NCI-H2227 (cell line): ENCODE data around the gene IL18RAP.

Experiments used
- DNase-seq: peaks from one replicate; lab custom pipeline; 2025; ENCODE audit not compliant: unreplicated experiment; lab: John Stamatoyannopoulos, UW

The IL18RAP gene, protein sequence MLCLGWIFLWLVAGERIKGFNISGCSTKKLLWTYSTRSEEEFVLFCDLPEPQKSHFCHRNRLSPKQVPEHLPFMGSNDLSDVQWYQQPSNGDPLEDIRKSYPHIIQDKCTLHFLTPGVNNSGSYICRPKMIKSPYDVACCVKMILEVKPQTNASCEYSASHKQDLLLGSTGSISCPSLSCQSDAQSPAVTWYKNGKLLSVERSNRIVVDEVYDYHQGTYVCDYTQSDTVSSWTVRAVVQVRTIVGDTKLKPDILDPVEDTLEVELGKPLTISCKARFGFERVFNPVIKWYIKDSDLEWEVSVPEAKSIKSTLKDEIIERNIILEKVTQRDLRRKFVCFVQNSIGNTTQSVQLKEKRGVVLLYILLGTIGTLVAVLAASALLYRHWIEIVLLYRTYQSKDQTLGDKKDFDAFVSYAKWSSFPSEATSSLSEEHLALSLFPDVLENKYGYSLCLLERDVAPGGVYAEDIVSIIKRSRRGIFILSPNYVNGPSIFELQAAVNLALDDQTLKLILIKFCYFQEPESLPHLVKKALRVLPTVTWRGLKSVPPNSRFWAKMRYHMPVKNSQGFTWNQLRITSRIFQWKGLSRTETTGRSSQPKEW

DNA sequence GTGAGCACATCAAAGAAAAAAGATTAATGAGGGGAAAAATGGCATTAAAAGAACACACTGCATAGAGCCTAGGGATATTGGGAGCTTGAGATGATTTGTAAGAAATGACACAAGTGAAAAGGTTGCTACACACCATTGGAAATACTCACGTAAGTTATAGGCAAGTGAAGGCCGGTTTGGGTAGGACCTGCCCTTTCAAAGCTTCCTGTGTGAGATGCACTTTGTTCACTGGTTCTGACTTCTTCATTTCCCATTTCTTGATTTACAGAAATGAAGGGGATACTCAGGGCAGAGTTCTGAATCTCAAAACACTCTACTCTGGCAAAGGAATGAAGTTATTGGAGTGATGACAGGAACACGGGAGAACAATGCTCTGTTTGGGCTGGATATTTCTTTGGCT lies at the start of gene IL18RAP:
Gene IL18RAP (plus strand): TSS at position 251 of the 400 bp plus-strand sequence. CDS start 118 bp downstream, at position 369.
- DNase-seq, result no peak

DNA sequence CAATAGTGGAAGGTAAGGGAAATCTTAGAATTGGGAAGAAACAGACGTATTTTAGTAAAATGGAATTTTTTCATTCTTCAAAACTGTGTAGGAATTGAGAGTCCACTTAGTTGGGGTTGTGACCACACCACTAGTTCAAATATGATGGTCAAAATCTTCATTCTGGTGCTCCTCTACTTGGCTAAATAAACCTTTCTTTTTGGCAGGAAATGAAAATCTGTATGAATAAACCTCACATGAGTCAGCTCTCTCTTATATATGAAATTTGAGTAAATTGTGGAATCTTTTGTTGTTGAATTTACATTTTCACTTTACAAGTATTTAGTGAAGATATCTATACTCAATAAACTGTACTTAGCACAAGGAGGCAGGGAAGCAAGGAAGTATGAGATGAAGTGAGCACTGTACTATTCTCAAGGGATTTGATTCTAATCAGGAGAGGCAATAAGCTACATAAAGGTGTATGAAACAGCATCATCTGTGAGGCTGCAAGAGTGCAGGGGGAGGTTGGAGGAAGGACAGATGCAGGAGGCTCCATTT lies 46.8 kb upstream of the IL18RAP start:
- no peak for DNase-seq

GRCh38 chr2:102383722-102384121 lies 39.2 kb upstream of the IL18RAP start:
- DNase-seq, result no peak

- no peak for DNase-seq
Observed at GRCh38 chr2:102385522-102385921, 37.4 kb upstream of the IL18RAP start.

- DNase-seq, result no peak
Observed at GRCh38 chr2:102386004-102386403, 37.0 kb upstream of the IL18RAP start.

- no peak for DNase-seq
Observed at GRCh38 chr2:102386867-102387541, 36.0 kb upstream of the IL18RAP start.

- DNase-seq, result no peak
Observed at GRCh38 chr2:102387763-102388546, 35.0 kb upstream of the IL18RAP start.

- no peak for DNase-seq
Observed at GRCh38 chr2:102391565-102391964, 31.4 kb upstream of the IL18RAP start.

DNA sequence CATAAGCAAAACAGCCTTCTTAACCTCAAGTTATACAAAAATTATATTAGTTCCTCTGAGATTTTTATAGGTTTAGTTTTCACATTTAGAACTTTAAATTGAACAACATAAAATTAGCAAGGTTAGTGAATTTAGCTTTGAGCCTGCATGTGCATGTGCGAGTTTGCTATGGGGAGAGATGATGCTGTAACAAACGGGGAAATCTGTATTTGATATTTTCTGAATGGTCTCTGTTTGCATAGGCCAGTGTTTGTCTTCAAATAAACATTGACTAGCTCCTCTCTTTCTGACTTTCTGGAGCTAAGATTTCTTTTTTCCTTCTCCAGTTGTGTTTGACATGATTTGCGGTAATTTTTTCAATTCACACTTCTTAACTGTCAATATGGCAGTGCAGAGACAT lies 30.9 kb upstream of the IL18RAP start:
- no peak for DNase-seq

GRCh38 chr2:102392942-102393341 lies 30.0 kb upstream of the IL18RAP start:
- DNase-seq, result no peak

DNA sequence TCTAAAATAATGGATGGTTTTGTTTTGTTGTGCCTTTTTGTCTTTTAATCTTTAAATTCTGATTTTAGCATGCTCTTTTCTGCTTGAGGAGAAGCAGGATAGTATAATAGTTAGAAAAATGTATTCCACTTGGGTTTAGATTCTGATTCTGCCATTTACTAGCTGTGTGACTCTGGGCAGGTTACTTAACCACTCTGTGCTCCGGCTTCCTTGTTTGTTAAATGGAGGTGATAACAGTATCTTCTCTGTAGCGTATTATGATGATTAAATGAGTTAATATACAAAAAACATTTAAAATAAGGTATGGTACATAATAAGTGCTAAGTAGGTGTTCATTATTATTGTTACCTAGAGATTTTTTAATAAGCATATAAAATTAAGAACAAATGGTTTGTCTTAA lies 26.9 kb upstream of the IL18RAP start:
- DNase-seq, result no peak

- DNase-seq, result no peak
Observed at GRCh38 chr2:102397209-102397608, 25.8 kb upstream of the IL18RAP start.

- no peak for DNase-seq
Observed at GRCh38 chr2:102399499-102400141, 23.3 kb upstream of the IL18RAP start.

DNA sequence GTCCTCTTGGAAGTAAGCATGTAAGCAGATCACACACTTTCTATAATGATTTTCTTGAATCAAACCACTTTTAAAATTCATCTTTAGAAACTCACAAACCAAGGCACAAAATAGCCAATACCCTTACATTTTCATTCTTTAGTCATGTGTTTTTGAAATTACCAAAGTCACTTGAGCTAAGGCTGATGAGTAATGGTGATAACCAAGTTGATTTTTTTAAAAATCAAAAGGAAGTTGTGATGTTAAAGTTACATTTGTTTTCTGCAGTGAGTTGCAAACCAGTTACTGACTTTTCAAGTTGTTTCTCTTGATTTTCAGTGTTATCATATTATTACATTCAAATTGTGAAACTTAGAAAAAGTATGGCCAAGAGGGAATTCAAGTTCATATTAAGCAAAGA lies 21.5 kb upstream of the IL18RAP start:
- no peak for DNase-seq

DNA sequence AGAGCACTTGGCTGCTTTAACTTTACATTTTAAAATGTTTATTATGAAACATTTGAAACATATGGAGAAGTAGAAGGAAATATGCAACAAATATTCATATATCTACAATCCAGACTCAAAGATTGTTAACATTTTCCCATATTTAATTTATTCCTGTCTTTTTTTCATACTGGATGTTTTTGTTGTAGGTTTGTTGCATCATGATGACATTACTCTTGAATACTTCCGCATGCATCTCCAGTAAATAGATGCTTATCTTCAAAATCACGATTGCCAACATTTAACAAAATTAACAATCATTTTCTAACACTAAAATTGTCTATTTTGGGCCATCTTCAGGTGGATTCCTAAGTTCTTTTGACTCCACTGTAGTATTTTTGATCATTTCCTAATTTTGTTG lies 21.1 kb upstream of the IL18RAP start:
- no peak for DNase-seq

GRCh38 chr2:102410952-102411351 lies 12.0 kb upstream of the IL18RAP start:
- DNase-seq, result no peak

- no peak for DNase-seq
Observed at GRCh38 chr2:102412199-102412598, 10.8 kb upstream of the IL18RAP start.

- no peak for DNase-seq
Observed at GRCh38 chr2:102417946-102418345, 5.0 kb upstream of the IL18RAP start.

DNA sequence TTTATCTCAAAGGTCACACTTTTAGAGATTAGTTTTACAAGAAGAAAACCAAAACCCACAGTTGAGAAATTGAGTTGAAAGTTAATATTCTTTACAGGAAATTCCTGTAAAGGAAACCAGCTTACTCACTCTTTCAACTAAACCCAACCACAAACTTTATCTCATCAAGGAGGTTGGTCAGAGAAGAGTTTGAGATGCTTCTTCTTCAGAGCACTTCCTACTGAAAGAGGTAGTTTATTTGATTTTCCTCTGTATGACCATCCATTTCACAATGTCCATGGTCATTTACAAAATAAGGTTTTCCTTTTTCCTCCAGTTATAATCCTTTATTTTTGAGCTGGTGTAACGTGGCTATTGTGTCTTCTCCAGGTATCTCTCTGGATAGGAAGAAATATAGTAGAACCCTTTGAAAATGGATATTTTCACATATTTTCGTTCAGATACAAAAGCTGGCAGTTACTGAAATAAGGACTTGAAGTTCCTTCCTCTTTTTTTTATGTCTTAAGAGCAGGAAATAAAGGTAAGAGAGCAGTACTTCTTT lies 4.5 kb upstream of the IL18RAP start:
- no peak for DNase-seq

- no peak for DNase-seq
Observed at GRCh38 chr2:102420290-102420689, 2.7 kb upstream of the IL18RAP start.
